ENCODE measurements around the gene SFXN2. TPM values are rescaled to one million over a fixed set of nuclear protein-coding genes. Genes with fewer than 3 reads are reported as not detected.

Gene SFXN2
- total and polyA plus RNA-seq, 7 donors = 0.45 to 3.2 (median 1.7) TPM

DNA sequence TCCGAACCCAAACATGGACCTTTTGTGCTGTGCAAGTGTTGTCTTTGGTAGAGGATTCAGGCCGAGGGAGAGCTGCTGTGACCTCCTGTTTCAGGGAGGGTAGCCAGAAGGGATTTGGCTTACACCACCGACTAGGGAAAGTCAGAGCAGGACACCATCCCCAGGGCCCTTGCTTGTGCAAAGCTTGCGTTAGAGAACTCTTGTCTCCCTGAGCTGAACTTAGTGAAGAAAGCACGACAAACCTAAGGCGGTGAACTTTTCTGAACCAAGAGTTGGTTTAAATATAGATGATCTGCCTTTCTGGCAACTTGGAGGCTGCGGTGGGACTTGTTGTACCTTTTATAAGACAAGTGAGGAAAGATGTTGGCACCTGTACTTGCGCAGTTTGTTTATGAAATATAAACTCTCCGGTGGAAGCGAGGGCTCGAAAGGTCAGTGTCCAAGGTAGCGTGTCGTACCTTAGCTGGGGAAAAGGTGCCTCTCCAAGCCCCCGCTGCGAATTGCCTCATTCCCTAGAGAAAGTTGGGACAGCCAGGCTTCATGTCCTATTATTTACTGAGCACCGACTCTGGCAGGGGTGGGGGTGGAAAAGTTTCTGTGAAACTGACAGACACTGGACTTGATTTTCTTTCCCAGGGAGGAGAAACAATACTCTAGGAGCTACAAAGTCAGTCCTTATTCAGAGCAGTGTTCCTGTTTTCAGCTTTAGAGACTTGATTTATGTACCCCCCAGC is 60.9 kb downstream of the SFXN2 start:
- DNase-seq = peak; percentile 80 to 91
- peak overlapping the region; percentile 98 for H3K27ac ChIP-seq
- H3K36me3 ChIP-seq (ENCODE audit: insufficient read depth in 1 of 2, low read depth in 1 of 2) = no peaks in the 10 kb centered on the region
- H3K27me3 ChIP-seq (ENCODE audit: insufficient read depth in 3 of 3, low read length in 2 of 3) = no peaks in the 10 kb centered on the region
- peaks cover 75% of the 10 kb centered on the region for H3K4me1 ChIP-seq
- ATAC-seq = peak; percentile 36 to 63 (median 54)
- peak overlapping the region; percentile 81 for H3K4me3 ChIP-seq
- TF ChIP-seq, protein P1, sequence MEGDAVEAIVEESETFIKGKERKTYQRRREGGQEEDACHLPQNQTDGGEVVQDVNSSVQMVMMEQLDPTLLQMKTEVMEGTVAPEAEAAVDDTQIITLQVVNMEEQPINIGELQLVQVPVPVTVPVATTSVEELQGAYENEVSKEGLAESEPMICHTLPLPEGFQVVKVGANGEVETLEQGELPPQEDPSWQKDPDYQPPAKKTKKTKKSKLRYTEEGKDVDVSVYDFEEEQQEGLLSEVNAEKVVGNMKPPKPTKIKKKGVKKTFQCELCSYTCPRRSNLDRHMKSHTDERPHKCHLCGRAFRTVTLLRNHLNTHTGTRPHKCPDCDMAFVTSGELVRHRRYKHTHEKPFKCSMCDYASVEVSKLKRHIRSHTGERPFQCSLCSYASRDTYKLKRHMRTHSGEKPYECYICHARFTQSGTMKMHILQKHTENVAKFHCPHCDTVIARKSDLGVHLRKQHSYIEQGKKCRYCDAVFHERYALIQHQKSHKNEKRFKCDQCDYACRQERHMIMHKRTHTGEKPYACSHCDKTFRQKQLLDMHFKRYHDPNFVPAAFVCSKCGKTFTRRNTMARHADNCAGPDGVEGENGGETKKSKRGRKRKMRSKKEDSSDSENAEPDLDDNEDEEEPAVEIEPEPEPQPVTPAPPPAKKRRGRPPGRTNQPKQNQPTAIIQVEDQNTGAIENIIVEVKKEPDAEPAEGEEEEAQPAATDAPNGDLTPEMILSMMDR (IDR thresholded peaks at IDR 0.05) = no peak
- intact Hi-C loops (cut with DNase I) = loop anchor here in 1 of 2 donors (10.0 kb wide), 1 partner anchor 131 kb away; the partner anchor contains the start of gene TRIM8
- no peaks in the 10 kb centered on the region for H3K9me3 ChIP-seq
- 9 to 16% (median 12%) methylated on average over 16 of the region's 16 CpGs for WGBS, 3 donors

DNA sequence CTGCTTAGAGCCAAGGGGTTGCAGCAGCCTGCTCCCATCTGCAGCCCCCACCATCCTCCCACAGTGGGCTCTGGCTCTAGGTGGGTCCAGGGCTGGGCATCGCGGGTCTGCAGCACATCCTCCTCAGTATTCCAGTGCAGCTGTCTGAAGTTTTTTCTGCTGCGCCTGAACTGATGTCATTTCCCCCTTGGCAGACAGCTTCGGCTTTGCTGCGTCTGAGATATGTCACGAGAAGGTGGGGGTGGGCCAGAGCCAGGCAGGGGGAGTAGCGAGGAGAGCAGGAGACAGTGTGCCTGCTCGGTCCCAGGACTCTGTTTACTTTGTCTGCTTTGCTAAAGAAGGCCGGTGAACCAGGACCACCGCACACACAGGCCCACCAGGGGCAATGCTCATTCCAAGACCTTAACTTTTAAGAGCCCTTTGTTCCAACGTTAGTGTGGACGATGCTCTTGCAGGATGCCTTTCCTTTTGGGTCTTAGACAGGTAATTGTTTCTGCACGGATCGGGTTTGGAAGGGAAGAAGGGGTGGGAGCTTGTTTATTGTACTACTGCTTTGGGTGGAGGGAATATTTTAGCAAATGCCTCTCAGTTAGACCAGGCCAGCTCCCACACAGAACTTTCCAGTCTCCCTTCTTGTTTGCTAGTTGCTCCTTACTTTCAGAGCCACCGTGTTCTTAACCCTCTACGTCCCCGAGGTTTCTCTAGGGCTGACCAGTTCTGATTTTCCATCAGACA is 61.7 kb downstream of the SFXN2 start:
- 0 to 2% (median 1%) methylated on average over 17 of the region's 17 CpGs for WGBS, 3 donors
- no peaks in the 10 kb centered on the region for H3K27me3 ChIP-seq (ENCODE audit: insufficient read depth in 3 of 3, low read length in 2 of 3)
- H3K9me3 ChIP-seq = no peaks in the 10 kb centered on the region
- TF ChIP-seq, protein P1 (IDR thresholded peaks at IDR 0.05) = no peak
- ATAC-seq = peak; percentile 66 to 72 (median 70)
- H3K27ac ChIP-seq = peak overlapping the region; percentile 98
- DNase-seq = peak; percentile 87 to 93
- peaks cover 75% of the 10 kb centered on the region for H3K4me1 ChIP-seq
- peak overlapping the region; percentile 81 for H3K4me3 ChIP-seq
- intact Hi-C loops (cut with DNase I) = loop anchor here (2.0 to 10.0 kb wide), 3 partner anchors 21 to 131 kb away; partner anchors contain the start of gene TRIM8 (in 1 of the 2)
- H3K36me3 ChIP-seq (ENCODE audit: insufficient read depth in 1 of 2, low read depth in 1 of 2) = no peaks in the 10 kb centered on the region

DNA sequence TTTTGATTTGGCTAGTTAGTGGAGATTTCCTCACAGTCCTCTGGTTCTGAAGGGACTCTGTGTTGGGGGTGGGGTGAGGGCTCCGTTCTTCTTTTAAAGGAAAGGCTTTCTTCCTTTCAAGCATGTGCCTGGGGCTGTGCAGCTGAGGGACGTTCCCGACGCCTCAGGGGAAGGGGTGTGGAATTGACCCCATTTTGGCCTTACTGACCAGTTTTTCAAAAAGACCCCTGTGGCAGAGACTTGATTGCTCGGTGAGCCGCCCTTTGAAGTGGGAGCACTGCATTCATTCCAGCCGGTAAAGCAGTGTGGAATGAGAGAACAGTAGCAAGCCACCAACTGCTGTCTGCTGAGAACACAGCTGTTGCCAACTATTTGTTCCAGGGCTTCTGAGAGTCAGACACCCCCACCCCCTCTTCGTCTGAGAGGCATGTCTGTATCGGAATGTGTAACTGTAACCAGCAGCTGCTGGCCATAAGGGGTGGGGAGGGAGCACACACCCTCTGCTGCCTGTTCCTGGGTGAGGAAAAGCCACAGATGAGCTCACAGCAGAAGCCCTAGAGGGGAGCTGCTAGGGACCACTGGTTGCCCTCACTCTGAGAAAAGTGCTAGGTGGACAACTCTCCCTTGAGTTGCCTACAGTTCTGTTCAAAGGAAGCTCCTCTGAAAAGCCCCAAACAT is 62.5 kb downstream of the SFXN2 start:
- peak overlapping the region; percentile 81 for H3K4me3 ChIP-seq
- intact Hi-C loops (cut with DNase I) = loop anchor here (2.0 to 10.0 kb wide), 3 partner anchors 20 to 132 kb away; partner anchors contain the start of gene TRIM8 (in 1 of the 2)
- peak; percentile 85 to 92 for DNase-seq
- H3K4me1 ChIP-seq = peaks cover 77% of the 10 kb centered on the region
- TF ChIP-seq, protein P1 (IDR thresholded peaks at IDR 0.05) = no peak
- no peaks in the 10 kb centered on the region for H3K9me3 ChIP-seq
- no peaks in the 10 kb centered on the region for H3K27me3 ChIP-seq (ENCODE audit: insufficient read depth in 3 of 3, low read length in 2 of 3)
- 3 to 4% (median 4%) methylated on average over 9 of the region's 9 CpGs for WGBS, 3 donors
- H3K27ac ChIP-seq = peak overlapping the region; percentile 98
- H3K36me3 ChIP-seq (ENCODE audit: insufficient read depth in 1 of 2, low read depth in 1 of 2) = no peaks in the 10 kb centered on the region
- peak; percentile 71 to 81 (median 74) for ATAC-seq

DNA sequence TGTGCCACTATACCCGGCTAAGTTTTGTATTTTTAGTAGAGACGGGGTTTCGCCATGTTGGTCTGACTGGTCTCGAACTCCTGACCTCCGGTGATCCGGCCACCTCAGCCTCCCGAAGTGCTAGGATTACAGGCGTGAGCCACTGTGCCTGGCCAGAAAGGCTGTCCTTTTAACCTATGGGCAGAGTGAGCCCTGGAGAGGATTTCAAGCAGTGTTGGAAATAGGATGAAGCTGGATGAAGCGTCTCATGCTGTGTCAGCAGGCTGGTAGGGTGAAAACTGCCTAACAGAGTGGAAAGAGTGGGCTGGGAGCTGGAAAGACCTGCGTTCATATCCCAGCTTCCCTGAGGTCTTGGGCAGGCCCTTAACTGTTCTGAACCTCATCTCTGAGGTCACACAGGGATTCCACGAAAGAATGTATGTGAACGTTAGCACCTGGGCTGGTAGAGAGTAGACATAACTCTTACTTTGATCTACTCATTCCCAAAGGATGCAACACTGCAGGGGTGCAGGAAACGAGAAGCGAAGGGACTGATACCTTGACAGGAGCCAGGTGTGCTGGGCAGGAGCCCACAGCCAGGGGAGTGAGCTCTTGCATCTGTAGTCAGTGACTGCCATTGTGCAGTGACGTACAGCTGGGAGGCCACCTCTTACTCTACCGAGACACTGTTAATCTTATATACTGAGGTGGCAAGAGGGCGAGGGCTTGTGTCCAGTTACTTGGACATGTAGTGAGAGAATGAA is 63.4 kb downstream of the SFXN2 start:
- Histone ChIP-seq H3K27ac (peak overlapping the region; percentile 98), H3K4me1 (peaks cover 78% of the 10 kb centered on the region), H3K27me3 (ENCODE audit: insufficient read depth in 3 of 3, low read length in 2 of 3) (no peaks in the 10 kb centered on the region), H3K36me3 (ENCODE audit: insufficient read depth in 1 of 2, low read depth in 1 of 2) (no peaks in the 10 kb centered on the region), H3K9me3 (no peaks in the 10 kb centered on the region), H3K4me3 (peak overlapping the region; percentile 81)
- WGBS, 3 donors = 30 to 45% (median 36%) methylated on average over 17 of the region's 17 CpGs
- peak; percentile 12 to 35 (median 21) for ATAC-seq
- peak; percentile 40 to 77 for DNase-seq
- intact Hi-C loops (cut with DNase I) = loop anchor here (2.0 to 10.0 kb wide), 3 partner anchors 19 to 133 kb away; partner anchors contain the start of gene TRIM8 (in 1 of the 2)
- TF ChIP-seq, protein P1 (IDR thresholded peaks at IDR 0.05) = no peak

Data from psoas muscle (tissue), 8 donors.